Adrenal gland (tissue), 12 donors: ENCODE measurements around the gene TBC1D24. TPM values are rescaled to one million over a fixed set of nuclear protein-coding genes. Genes with fewer than 3 reads are reported as not detected.
A peak's percentile ranks its signal among the peaks of the same experiment; 100 is the strongest.

Experiments used
- DNase-seq, 7 donors: peaks; one replicate each; pipeline ENCODE4 v3.0.0-alpha.2; 2019 to 2020
- H3K27ac ChIP-seq, 5 donors: fragments of 200-600 bp; sonication (generic) in 4 of 5; 1 replicate in 3 of 5; 2 replicates in 2 of 5; pipeline versions ENCODE4 v1.5.1 to v1.8.0; 2016 to 2020; ENCODE audit warnings: mild to moderate bottlenecking in 1 of 5
- H3K27me3 ChIP-seq: fragments of 200-600 bp; 2 replicates; pipeline ENCODE4 v1.8.0; 2021
- H3K36me3 ChIP-seq, 2 donors: fragments of 200-600 bp; replicated peaks in 1 of 2; 1 replicate in 1 of 2; 2 replicates in 1 of 2; pipeline versions ENCODE4 v1.5.1 to v1.8.0; 2018 to 2022
- H3K4me1 ChIP-seq, 2 donors: fragments of 200-600 bp; replicated peaks in 1 of 2; 1 replicate in 1 of 2; 2 replicates in 1 of 2; pipeline versions ENCODE4 v1.5.1 to v1.8.0; 2018 to 2021
- H3K4me3 ChIP-seq, 4 donors: fragments of 200-600 bp; sonication (generic) in 3 of 4; one replicate each; pipeline ENCODE4 v1.5.1; 2016 to 2018
- H3K9me3 ChIP-seq, 3 donors: fragments of 200-600 bp; sonication (generic) in 1 of 3; replicated peaks in 1 of 3; 1 replicate in 2 of 3; 2 replicates in 1 of 3; pipeline versions ENCODE4 v1.5.1 to v1.8.0; 2016 to 2021
- POLR2A ChIP-seq, 2 donors: fragments of 450-650 bp; IDR thresholded peaks; one replicate each; pipeline ENCODE4 v1.6.1; 2017; ENCODE audit warnings: antibody characterized with exemption in 2 of 2, mild to moderate bottlenecking in 2 of 2, moderate library complexity in 1 of 2
- WGBS, 4 donors: extraction: QIAGEN DNeasy Blood & Tissue Kit in 2 of 4; methylation state at CpG; one replicate each; pipeline versions ENCODE4 v1.1.5 to v1.1.7; 2013 to 2017; 5-methylcytosine and 5-hydroxymethylcytosine counted together
- intact Hi-C, 2 donors: fragments of 100-400 bp; cut with DNase I; formaldehyde crosslinking; loops; one replicate each; pipeline versions ENCODE4 v1.14.1 to v1.15.0; 2022 to 2023
- polyA plus RNA-seq, 3 donors: library from polyadenylated mRNA; stranded (reverse); fragments of 200-250 nt in 2 of 3; fragments of 350-450 nt in 1 of 3; fragmentation: Illumina TruSeq in 1 of 3; extraction: RNeasy Lipid Tissue Mini Kit (QIAGEN cat#74804) in 1 of 3; gene quantifications; one replicate each; pipeline ENCODE4 v1.2.3, GENCODE V29; 2013 to 2014
- total RNA-seq, 9 donors: library from RNA; depleted of rRNA in 4 of 9; stranded (reverse); fragments of >200 nt in 4 of 9; fragments of 120-200 nt in 1 of 9; fragmentation: NEBNext Ultra II Directional in 1 of 9; extraction: Animal tissue kit (Norgen Biotek cat#: 25700) in 1 of 9; gene quantifications; one replicate each; pipeline versions ENCODE4 v1.1.0 to v1.2.4, GENCODE V29; 2013 to 2023
- TF ChIP-seq, protein P1 (sequence below), 6 experiments: fragments of 450-650 bp in 4 of 6; fragments of 200-600 bp in 2 of 6; sonication (generic) in 1 of 6; IDR thresholded peaks; 1 replicate in 5 of 6; 2 replicates in 1 of 6; pipeline versions ENCODE4 v1.5.1 to v1.8.0; 2016 to 2021; ENCODE audit warnings: antibody characterized with exemption in 6 of 6, mild to moderate bottlenecking in 2 of 6, moderate library complexity in 1 of 6
- donor health status: healthy with polysubstance abuse.
- donor health status: Bipolar disorder and iron deficiency.
- donor health status: DM: yes; HTN: yes; CAD: no.
- donor health status: DM: no; HTN: no; CAD: no.
- donor health status: DM: no; HTN: no; CAD: no.
- donor health status: DM: yes; HTN: yes; CAD: no.

Gene TBC1D24
- total and polyA plus RNA-seq, 12 donors = 3.9 to 18.5 (median 13.9) TPM

DNA sequence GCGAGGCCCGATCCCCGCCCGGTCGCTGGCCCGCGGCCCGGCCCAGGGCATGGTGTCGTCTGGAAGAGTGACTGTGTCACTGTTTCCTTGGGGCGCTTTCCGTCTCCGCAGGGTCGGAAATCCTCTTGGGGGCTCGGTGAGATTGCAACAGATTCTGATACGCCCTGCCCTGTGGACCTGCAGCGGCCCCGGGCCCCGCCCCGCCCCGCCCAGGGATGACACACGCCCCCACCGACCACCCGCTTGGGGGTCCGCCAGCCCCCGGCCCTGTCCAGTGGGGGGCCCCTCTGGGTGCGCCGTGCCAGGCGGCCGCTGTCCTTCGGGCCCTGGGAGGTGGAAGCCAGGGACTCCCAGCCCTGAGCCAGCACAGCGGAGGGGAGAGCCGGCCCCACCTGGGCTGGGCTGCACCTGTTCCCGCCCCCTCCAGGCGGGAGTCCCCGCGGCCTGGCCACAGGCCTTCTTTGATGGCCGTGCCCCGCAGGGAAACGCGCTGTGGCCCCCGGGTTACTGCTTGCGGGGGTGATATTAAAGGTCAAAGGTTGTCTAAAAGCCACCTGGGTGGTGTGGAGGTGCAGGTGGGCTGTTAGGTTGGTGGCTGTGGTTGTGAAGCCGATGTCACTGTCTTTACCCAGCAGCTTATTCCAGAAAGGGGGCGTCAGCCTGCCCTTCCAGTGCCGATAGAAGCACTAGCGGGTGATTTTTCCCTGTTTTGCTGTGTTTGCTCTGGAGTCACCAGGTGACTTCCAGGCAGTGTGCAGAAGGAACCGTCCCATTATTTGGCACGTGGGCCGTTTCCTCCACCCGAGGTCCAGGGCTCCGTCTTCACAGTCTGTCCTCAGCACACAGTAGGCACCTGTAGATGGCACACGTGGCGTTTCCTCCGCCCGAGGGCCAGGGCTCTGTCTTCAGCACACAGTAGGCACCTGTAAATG lies 752 bp downstream of the TBC1D24 start:
- WGBS, 4 donors = 12 to 42% (median 22%) methylated on average over 13 to 55 of the region's 55 CpGs
- no peak for DNase-seq
- Histone ChIP-seq H3K36me3 (no peaks in the 10 kb centered on the region), H3K9me3 (no peaks in the 10 kb centered on the region), H3K27me3 (peaks cover 17% of the 10 kb centered on the region), H3K4me1 (peaks cover 23 to 49% of the 10 kb centered on the region in 2 donors), H3K27ac (peak overlapping the region in 1 of 5 donors; percentile 92), H3K4me3 (peak overlapping the region in 3 of 4 donors; percentile 27 to 88 (median 32))
- no peak for TF ChIP-seq POLR2A (IDR thresholded peaks at IDR 0.05)
- TF ChIP-seq, protein P1, sequence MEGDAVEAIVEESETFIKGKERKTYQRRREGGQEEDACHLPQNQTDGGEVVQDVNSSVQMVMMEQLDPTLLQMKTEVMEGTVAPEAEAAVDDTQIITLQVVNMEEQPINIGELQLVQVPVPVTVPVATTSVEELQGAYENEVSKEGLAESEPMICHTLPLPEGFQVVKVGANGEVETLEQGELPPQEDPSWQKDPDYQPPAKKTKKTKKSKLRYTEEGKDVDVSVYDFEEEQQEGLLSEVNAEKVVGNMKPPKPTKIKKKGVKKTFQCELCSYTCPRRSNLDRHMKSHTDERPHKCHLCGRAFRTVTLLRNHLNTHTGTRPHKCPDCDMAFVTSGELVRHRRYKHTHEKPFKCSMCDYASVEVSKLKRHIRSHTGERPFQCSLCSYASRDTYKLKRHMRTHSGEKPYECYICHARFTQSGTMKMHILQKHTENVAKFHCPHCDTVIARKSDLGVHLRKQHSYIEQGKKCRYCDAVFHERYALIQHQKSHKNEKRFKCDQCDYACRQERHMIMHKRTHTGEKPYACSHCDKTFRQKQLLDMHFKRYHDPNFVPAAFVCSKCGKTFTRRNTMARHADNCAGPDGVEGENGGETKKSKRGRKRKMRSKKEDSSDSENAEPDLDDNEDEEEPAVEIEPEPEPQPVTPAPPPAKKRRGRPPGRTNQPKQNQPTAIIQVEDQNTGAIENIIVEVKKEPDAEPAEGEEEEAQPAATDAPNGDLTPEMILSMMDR (IDR thresholded peaks at IDR 0.05) = no peak
- intact Hi-C loops = no loop called here

DNA sequence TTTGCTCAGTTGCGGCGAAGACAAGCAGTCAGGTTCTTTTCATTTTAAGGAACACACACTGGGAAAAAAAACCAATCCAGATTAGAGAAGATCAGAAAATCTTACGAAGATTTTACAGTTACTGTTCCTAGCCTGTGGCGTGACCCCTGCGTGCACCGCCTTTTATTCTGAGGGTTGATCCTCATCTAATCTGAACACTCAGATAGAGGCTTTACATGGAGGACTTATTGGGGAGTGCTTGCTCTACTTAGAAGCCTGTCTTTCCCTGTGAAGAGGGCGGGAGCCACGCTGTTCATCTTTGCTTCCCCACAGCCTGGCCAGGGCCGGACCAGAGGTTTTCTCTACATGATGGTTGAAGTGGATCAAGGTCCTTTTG lies 1.4 kb downstream of the TBC1D24 start:
- Histone ChIP-seq H3K36me3 (no peaks in the 10 kb centered on the region), H3K27me3 (peaks cover 15% of the 10 kb centered on the region), H3K4me3 (no peak overlapping the region), H3K4me1 (peaks cover 18 to 42% of the 10 kb centered on the region in 2 donors), H3K9me3 (no peaks in the 10 kb centered on the region), H3K27ac (no peak overlapping the region)
- intact Hi-C loops = no loop called here
- no peak for TF ChIP-seq POLR2A (IDR thresholded peaks at IDR 0.05)
- TF ChIP-seq, protein P1 (IDR thresholded peaks at IDR 0.05) = no peak
- DNase-seq = no peak
- 88 to 90% (median 90%) methylated on average over 9 of the region's 9 CpGs for WGBS, 4 donors

DNA sequence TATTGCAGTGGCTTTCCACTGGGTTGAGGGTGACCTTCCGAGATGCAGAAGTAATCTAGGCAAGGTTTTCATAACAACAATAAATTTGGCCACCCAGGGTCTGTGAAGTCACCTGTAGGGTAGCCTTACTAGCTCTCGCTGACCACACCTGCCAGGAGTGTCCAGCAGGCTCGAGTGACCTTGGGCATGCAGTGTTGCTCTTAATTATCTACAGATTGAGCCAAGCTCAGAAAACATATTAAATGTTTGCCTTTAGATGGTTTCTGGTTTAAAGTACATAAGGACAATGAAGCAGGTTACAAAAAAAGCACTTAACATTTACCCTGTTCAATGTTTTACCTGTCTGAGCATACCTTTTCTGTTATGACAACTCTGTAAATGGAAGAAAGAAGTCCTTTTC lies 1.8 kb downstream of the TBC1D24 start:
- TF ChIP-seq, protein P1 (IDR thresholded peaks at IDR 0.05) = no peak
- no peak for TF ChIP-seq POLR2A (IDR thresholded peaks at IDR 0.05)
- 70 to 83% (median 76%) methylated on average over 3 of the region's 3 CpGs for WGBS, 4 donors
- Histone ChIP-seq H3K36me3 (no peaks in the 10 kb centered on the region), H3K9me3 (no peaks in the 10 kb centered on the region), H3K27ac (no peak overlapping the region), H3K27me3 (peaks cover 11% of the 10 kb centered on the region), H3K4me1 (peaks cover 14 to 38% of the 10 kb centered on the region in 2 donors), H3K4me3 (no peak overlapping the region)
- DNase-seq = no peak
- intact Hi-C loops = no loop called here

DNA sequence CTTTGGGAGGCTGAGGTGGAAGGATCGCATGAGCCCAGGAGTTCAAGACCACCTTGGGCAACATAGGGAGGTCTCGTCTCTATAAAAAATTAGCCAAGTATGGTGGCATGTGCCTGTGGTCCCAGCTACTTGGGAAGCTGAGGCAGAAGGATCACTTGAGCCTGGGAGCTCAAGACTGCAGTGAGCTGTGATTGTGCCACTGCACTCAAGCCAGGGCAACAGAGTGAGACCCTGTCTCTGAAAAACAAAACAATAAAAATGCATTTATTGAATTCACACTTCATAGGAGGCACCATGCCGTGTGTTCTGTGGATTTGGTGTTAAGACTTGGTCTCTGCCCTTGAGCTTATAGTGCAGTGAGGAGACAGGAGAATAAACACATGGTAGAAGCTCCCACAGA lies 2.4 kb downstream of the TBC1D24 start:
- H3K27me3 ChIP-seq = peaks cover 6% of the 10 kb centered on the region
- no peak for DNase-seq
- H3K4me3 ChIP-seq = no peak overlapping the region
- no peaks in the 10 kb centered on the region for H3K9me3 ChIP-seq
- no peak for TF ChIP-seq POLR2A (IDR thresholded peaks at IDR 0.05)
- TF ChIP-seq, protein P1 (IDR thresholded peaks at IDR 0.05) = no peak
- H3K27ac ChIP-seq = no peak overlapping the region
- peaks cover 12 to 33% of the 10 kb centered on the region in 2 donors for H3K4me1 ChIP-seq
- no peaks in the 10 kb centered on the region for H3K36me3 ChIP-seq
- WGBS, 4 donors = 95 to 100% (median 98%) methylated on average over 3 of the region's 3 CpGs
- intact Hi-C loops = no loop called here
